GM03348 (cell line): ENCODE results near the gene ARAP1.

Experiments
- DNase-seq: peaks from one replicate; pipeline ENCODE4 v3.0.0; 2012; ENCODE audit warnings: low spot score

ARAP1 gene

DNA sequence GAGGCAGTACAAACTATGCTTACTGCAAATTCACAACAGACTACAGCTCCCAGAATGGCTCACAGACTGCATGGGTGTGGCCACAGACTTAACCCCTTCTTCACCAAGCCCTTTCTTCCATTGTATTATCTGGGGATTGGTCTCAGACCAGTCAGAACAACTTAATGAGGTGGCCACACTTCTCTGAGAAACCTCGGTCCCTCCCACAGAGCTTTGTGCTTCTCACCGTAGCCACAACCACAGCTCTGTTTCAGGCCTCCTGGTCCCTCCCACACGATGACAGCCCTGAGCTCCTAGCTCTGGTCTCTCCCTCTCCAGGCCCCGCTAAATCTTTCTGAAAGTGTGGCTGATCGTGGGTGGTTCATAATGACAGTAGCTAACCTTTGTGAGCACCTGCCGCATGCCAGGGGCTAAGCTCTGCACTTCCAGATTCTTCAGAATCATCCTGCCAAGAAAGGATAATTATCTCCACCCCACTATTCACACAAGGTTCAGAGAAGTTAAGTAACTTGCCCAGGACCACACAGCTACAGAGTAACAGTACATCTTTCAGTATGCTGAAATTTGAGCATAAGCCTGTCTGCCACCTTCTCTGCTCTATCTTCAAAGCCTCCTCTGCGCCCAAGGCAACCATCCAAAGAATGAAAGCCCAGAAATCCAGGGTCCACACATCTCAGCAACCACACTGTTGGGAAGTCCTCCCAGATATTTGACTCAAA lies 83.4 kb downstream of the ARAP1 start:
- DNase-seq: no peak

GRCh38 chr11:72665911-72666472 lies 86.2 kb downstream of the ARAP1 start:
- no peak for DNase-seq

- no peak for DNase-seq
Observed at GRCh38 chr11:72662036-72662435, 90.2 kb downstream of the ARAP1 start.

GRCh38 chr11:72661486-72661885 lies 90.7 kb downstream of the ARAP1 start:
- no peak for DNase-seq

DNA sequence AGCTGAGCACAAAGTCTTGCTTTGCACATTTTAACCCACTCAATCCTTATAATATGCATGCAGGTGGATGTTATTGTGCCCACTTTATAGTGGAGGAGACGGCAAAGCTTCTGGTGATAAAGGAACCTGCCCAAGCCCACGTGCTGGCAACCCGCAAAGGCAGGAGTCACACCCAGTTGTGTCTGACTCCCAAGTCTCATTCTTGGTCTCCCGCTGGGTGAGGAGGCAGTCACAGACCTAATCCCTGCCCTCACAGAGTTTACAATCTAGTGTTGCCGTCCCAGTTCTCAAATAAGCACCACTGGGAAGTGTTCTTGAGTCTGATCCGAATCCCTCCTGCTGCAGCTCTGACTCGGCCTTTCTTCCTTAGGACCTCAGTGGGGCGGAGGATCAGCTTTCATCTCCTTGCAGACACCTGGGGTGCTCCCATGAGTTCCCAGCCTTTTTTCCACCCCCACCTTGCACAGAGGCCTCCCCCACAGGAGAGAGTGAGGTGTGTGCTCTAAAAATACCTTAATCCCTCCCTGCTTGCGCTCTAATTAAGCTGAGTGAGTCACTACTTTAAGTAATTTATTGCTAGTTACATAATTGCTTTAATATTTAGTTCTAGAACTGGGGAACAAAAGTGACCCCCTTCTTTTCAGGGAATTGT lies 93.1 kb downstream of the ARAP1 start:
- DNase-seq: no peak

- DNase-seq: no peak
Observed at GRCh38 chr11:72657411-72658100, 94.7 kb downstream of the ARAP1 start.

DNA sequence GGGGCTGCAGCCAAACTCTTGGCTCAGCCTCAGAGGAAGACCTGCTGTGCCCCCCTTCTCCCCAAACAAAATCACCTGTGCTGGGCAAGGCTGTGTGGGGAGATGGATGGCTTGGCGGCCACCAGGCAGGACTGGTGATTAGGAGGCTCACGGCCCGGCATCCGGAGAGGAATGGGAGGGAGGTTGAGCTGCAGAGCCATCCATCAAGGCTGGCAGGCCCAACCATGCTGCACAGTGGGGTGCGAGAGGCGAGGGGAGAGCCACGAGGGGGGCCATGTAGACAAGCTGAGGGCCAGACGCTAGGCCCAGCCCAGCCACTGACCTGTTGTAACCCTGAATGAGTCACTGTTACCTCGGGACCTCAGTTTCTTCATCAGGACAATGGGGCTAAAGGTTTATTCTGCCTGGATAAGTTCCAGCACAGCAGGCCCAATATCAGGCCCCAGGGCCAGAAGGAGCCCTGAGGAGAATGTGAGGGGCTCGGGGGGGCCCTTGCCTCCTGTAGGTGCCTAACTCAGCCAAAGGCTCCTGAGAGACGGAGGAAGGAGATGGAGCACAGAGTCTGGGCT lies 96.2 kb downstream of the ARAP1 start:
- no peak for DNase-seq

DNA sequence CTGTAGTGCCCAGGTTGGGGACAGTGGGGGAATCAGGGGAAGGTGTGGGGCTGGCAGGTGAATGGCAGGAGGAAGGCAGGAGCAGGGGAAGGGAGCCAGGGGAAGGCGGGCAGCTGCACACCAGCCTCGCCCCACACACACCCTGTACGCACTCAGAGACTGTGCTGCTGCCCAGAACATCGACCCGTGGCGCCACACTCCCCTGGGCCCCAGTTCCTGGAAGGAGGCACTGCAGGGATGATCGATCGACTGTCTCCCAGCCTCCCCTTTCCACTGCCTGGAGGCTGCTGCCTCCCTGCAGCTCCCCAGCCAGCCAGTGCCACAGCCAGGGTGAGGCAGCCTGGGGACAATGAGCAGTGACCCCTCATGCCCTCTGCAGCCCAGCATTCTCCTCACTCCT lies 97.2 kb downstream of the ARAP1 start:
- no peak for DNase-seq

GRCh38 chr11:72653649-72654048 lies 98.6 kb downstream of the ARAP1 start:
- DNase-seq: no peak

DNA sequence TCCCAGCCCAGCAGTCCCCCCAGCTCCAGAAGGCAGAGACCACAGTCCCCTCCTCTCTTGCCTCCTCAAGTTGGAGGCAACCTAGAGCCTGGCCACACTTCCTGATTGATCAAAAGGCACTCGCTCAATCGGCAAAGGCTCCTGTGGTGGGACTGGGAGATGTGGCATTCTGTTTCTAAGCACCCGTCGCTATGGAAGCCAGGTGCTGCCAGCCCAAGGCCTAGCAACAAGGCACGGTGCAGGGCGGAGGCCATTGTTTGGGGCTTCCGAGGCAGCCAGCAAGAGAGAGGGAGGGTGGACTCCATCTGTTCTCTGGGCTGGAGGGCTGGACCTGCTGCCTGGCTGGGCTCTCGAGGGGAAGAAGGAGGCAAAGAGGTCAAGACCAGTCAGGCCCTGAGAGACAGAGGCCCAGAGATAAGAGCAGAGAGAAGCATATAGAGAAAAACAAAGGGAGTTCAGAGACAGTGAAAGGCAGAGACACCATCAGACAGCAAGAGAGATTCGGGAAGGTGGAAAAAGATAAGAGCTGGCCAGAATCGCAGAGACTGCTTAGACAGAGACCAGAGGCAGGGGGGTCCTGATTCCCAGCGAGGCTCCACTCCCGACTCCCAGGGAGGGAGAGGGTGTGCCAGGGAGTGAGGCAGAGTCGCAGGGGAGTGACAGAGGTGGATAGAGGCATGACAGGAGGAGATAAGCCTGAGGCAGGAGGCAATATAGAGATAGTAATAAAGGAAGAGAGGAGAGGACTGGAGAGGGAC lies 99.2 kb downstream of the ARAP1 start:
- no peak for DNase-seq

DNA sequence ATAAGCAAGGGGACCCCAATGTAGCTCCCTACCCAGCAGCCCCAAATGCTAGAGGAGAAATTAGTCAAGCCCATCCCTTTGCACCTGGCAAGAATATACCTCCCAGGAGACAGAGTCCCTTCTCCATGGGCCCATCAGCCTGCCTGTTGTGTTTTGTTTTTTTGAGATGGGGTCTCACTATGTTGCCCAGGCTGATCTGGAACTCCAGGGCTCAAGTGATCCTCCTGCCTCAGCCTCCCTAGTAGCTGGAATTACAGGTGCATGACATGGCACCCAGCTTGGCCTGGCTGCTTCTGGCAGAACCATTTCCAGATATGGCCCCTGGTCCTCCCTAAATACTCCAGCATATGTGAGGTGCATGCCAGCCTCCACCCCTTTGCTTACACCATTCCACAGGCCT lies 100.1 kb downstream of the ARAP1 start:
- DNase-seq: no peak

DNA sequence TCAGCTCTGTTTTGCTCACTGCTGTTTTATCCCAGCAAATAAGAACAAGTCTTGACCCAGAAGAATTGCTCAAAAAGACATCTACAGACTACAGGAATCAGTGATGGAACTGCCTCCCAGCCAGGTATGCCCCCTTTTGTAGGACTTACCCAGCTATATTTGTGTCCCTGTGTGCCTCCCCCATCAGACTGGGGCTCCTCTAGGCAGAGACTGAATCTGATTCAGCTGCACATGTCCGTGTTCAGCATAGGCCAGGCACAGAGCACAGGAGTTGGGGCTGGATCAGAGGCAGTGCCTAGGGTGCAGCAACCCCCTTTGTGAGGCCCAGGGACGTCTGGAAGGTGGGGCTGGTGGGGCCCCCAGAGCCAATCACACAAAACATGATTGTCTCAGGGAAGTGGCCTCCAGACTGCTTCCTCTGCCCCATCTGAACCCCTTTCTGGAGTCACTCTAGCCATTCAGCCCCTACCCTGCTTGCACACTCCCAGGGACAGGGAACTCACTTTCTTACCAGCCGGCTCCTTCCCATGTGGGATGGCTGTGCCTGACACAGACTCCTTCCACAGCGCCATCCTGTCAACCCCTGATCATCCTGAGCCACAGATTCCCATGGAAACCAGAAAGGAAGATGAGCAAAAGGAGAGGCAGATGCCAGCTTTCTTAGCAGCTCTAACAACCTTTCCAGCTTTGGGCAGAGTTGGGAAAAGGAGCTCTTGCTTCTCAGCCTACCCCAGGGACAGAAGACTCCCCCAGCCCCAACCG lies 102.8 kb downstream of the ARAP1 start:
- DNase-seq: no peak

- no peak for DNase-seq
Observed at GRCh38 chr11:72648384-72649136, 103.6 kb downstream of the ARAP1 start.

GRCh38 chr11:72647882-72648281 lies 104.3 kb downstream of the ARAP1 start:
- DNase-seq: no peak

DNA sequence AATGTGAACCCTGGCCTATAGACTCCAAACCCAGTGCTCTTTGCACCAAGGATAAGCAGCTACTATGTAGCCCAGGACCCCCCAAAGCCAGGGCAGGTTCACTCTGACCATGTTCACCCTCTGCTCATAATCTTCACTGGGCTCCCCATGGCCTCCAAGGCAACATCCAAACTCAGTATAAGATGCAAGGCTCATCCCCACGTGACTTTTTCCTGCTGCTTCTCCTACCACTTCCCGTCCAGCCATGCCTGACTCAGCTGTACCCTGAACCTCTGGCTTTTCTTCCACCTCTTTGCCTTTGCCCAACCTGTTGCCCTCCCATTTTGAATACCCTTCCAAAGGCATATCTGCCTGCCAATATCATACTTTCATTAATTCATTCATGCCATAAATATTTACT lies 105.7 kb downstream of the ARAP1 start:
- DNase-seq: no peak

DNA sequence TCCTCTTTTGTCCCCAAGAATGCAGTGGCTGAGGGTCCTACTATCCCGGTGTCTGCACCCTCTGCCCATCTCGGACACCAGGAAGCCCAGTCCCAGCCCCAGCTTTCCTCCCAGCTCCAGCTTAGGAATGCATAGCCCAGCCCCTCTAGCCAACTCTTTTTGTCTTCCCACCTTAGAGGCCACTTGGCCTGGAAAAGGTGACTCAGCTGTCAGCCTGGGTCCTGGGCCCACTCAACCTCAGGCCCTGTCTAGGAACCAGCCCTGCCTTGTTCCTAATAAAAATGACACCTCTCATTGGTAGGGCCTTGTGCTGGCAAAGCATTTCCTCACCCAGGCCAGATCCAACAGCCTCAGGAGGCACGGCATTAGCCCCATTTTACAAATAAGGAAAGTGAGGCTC lies 106.2 kb downstream of the ARAP1 start:
- no peak for DNase-seq

- DNase-seq: peak; percentile 46
Observed at GRCh38 chr11:72643547-72643946, 108.7 kb downstream of the ARAP1 start.

- DNase-seq: peak; percentile 92
Observed at GRCh38 chr11:72642884-72643522, 109.2 kb downstream of the ARAP1 start.

DNA sequence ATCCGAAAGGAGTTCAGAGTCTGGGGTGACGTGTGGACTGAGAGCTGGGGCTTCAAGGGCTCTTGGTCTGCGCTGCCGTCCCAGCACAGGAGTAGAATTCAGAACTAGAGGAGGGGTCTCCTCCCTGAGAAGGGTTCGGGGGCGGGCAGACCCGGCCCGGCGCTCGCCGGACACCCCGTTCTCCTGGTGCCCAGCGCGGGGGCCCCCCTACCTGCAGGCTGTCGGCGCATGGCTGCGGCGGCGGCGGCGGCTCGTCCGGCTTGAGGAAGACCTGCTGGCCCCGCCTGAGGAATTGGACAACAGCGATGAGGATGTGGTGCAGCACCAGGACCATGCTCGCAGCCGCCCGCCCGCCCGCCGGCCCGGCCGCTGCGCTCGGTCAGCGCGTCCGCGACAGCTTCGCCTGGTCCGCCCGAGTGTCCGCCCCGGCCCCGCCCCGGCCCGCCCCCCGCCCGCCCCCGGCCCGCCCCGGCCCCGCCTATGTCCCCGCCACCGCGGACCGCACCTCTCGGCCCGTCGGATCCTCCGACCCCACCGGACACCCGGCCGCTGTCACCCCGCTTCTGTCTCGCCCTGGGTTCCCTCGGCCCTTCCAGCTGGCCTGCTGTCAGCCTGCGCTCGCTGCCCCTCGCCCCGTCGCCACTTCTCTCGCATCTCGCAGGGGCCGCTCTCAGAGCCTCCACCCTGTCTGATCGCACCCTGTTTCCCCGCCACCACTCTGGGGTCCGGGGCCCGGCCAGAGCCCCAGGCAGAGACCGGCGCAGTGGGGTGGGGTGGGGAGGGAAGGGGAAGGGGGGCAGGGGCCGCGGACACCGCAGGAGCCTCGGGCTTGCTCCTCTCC lies 109.9 kb downstream of the ARAP1 start:
- DNase-seq: peak; percentile 89
